Measurements from ENCODE around the gene FBXO11.
A peak's percentile ranks its signal among the peaks of the same experiment; 100 is the strongest.

The FBXO11 gene

DNA sequence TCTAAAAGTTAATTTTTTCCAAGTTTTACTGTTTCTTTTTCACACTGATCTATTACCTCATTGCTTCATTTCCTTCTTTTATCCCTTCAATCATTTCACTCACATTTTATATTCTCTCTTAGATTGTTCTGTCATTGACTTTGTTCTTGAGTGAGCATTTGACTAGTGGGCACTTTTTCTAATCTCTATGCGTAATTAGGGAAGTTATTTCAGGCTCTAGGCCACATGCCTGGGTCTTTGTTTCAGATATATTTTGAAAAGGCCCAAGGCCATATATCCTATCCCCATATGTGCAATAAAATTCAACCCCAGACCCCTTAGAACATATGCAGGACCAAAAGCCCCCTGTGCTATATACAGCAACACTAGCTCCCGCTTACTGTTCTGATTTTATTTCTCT lies 62.1 kb downstream of the FBXO11 start:
- DNase-seq = no peak

- no peak for DNase-seq
These were observed 62.9 kb downstream of the FBXO11 start for GRCh38 chr2:47843407-47843806.

DNA sequence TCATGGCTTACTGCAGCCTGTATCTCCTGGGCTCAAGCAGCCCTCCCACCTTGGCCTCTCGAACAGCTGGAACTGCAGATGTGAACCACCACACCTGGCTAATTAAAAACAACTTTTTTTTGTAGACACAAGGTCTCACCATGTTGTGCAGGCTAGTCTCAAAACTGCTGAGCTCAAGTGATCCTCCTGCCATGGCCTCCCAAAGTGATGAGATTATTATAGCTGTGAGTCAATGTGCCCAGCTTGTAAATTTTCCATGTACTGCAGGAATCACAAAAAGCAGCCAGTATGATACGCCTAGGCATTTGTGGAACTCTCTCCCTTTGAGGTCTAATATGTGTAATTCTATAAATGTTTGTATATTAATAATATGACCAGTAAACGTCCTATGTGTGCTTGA lies 63.5 kb downstream of the FBXO11 start:
- no peak for DNase-seq

GRCh38 chr2:47838686-47839085 lies 67.6 kb downstream of the FBXO11 start:
- DNase-seq = no peak

- no peak for DNase-seq
These were observed 68.0 kb downstream of the FBXO11 start for GRCh38 chr2:47838249-47838648.

- DNase-seq = no peak
These were observed 72.8 kb downstream of the FBXO11 start for GRCh38 chr2:47833516-47833968.

- no peak for DNase-seq
These were observed 83.8 kb downstream of the FBXO11 start for GRCh38 chr2:47822518-47822917.

DNA sequence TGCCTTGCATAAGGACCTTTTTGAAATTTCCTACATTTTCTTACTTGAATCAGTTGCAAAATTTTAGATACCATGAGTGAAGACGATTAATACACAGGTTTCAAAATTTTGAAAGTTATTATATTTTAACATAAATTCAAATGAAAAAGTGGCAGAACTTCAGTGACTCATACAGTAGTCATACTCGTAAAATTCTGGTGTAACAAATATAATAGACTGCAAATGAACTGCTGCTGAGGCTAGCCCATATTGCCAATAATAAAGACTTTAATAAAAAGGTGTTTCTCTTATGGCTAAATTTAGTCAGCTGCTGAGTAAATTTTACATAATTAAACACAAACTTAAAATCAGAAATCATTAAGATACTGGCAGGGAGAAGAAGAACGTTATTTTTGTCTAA lies 86.5 kb downstream of the FBXO11 start:
- no peak for DNase-seq

- DNase-seq = no peak
These were observed 87.5 kb downstream of the FBXO11 start for GRCh38 chr2:47818777-47819176.

GRCh38 chr2:47815764-47816163 lies 90.5 kb downstream of the FBXO11 start:
- no peak for DNase-seq

- DNase-seq = no peak
These were observed 94.6 kb downstream of the FBXO11 start for GRCh38 chr2:47811668-47812067.

GRCh38 chr2:47810850-47811249 lies 95.4 kb downstream of the FBXO11 start:
- DNase-seq = no peak

DNA sequence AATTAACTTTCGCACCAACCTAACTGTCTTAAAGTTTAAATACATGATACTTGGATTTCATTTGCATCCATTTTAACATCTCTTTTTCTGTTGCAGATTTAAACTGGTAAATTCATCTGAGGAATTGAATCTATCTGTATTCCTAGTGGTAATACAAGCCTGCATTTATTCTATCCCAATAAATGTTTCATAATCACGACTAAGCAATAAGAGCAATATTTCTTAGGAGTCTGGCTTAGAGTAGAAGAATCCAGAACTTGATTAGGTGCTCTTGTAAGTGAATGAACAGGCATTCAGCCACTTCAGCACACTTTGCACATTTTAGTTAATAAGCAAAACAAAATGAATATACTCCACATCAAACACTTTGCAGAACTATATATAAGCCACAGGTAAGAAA lies 96.4 kb downstream of the FBXO11 start:
- DNase-seq = no peak

GRCh38 chr2:47808614-47809013 lies 97.7 kb downstream of the FBXO11 start:
- DNase-seq = no peak

DNA sequence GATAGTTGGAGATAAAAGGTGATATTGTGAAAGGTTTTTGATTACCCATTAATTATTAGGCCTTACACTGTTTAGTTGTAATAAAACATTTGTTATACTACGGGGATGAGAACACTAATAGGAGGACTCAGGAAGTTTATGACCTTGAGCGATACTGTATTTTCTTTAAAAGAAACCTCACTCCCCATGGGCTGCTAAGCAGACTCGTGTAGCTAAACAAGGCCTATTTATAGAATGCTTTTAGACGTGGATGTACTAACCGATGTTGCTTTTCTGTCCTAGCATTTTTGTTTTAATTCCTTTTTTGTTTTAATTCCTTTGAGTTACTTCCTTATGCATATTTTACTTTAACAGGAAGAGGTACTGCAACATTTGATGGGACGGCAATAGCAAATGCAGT lies 100.4 kb downstream of the FBXO11 start:
- DNase-seq = no peak

- no peak for DNase-seq
These were observed 102.5 kb downstream of the FBXO11 start for GRCh38 chr2:47803770-47804169.

DNA sequence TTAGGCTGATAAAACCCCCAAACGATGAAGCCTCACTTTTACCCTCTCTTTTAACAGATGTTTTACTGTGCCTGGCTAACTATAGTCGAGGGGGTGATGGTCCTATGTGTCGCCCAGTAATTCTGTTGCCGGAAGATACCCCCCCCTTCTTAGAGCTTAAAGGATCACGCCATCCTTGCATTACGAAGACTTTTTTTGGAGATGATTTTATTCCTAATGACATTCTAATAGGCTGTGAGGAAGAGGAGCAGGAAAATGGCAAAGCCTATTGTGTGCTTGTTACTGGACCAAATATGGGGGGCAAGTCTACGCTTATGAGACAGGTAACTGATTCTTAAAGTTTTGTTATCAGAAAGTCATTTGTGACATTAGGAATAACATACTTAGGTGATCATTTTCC lies 102.9 kb downstream of the FBXO11 start:
- DNase-seq = no peak

DNA sequence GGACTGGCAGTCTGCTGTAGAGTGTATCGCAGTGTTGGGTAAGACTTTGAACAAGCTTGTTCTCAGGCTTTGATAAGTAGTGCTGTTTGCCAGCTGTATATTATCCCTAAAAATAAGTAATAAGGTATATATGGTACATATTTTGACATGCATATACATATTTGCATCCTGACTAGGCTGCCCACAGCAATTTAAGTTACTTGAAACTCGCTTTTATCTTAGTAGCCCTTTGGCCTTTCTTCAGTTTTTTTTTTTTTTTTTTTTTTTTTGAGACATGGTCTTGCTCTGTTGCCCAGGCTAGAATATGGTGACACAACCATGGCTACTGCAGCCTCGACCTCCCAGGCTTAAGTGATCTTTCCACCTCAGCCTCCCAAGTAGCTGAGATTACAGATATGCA lies 105.2 kb downstream of the FBXO11 start:
- DNase-seq = no peak

GRCh38 chr2:47799031-47799609 lies 107.2 kb downstream of the FBXO11 start:
- DNase-seq = no peak

DNA sequence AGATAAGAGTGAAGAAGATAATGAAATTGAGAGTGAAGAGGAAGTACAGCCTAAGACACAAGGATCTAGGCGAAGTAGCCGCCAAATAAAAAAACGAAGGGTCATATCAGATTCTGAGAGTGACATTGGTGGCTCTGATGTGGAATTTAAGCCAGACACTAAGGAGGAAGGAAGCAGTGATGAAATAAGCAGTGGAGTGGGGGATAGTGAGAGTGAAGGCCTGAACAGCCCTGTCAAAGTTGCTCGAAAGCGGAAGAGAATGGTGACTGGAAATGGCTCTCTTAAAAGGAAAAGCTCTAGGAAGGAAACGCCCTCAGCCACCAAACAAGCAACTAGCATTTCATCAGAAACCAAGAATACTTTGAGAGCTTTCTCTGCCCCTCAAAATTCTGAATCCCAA lies 107.7 kb downstream of the FBXO11 start:
- no peak for DNase-seq

DNA sequence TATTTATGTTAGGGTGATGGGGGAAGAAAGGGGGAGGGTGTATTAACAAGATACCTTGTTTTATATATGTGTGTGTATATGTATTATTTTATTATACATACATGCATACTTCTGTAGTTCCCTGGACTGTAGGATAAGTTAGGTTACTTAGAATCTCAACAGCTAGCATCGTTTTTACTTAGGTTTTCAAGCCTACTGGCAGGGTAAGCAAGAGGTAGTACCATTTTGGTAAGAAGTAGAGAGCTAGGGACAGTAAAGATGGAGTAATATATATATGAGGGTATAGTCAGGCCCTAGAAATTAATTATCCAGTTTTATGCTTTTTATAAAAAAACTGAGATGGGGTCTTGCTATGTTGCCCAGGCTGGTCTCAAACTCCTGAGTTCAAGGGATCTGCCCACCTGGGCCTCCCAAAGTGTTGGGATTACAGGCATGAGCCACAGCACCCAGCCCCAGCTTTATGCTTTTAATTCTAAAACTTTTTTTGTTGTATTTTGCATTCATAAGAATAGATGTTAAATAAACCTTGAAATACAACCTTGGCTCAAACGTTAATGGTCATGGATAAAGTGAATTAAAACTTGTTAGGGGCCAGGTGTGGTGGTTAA lies 110.1 kb downstream of the FBXO11 start:
- no peak for DNase-seq

GRCh38 chr2:47785986-47786385 lies 120.3 kb downstream of the FBXO11 start:
- no peak for DNase-seq

GRCh38 chr2:47784352-47784851 lies 121.9 kb downstream of the FBXO11 start:
- DNase-seq = no peak

DNA sequence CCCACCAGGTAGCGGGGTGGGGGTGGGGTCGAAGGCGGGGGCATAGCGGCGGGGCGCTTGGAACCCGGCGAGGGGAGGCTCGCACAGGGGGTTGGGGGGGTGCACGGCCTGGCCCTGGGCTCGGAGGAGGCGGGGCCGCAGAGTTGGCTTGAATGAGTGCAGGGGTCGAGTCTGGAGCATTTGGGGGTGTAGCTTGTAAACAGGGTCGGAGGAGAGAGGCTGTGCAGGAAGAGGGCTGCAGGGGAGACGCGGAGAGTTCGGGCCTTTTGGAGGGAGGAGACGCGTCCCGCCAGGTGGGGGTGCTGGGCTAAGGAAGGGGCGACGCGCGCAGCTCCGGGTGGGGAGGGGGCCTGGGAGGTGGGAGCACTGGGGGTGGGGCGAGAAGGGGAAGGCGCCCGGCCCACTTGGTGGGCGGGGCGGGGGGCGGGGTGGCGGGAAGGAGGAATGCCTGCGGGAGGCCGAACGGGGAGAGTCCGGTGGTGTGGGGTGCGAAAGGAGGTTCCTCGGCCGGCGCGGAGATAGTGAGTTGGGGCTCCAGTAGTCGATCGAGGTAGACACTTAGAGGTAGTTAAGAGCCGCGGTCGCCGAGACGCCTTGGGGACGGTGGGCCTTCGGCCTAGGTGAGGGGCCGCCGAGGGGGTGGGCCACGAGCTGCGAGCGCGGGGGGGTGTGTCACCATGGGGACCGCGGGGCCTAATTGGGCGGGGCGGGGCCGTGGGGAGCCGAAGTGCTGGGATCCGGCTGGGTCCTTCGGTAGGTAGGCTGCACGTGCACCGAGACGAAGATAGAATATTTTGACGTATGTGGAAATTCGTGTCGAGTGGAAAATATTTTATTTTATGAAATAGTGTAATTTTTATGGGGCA lies 122.6 kb downstream of the FBXO11 start:
- peak; percentile 36 to 45 for DNase-seq

All from SHP77 (cell line).